SK-N-SH (cell line): Measurements from ENCODE around the gene ZNG1F. TPM values are rescaled to one million over a fixed set of nuclear protein-coding genes. Genes with fewer than 3 reads are reported as not detected.
"Not testable (repeated sequence)": the region's sequence is repeated elsewhere in the genome, so short reads cannot be mapped to it uniquely, and the experiment has no call there.

ENCODE experiments used
- CTCF ChIA-PET: fragments of 300-600, 350-600 bp; formaldehyde crosslinking; extraction: SDS; loops from one replicate; lab custom pipeline; 2021; lab: Yijun Ruan, JAX
- POLR2A ChIA-PET: fragments of 350-600 bp; sonication (Branson Sonifier 250); formaldehyde crosslinking; extraction: SDS; loops from one replicate; lab custom pipeline; 2020; ENCODE audit warnings: antibody characterized with exemption, inconsistent platforms; lab: Yijun Ruan, JAX
- DNase-seq: peaks from one replicate; pipeline ENCODE4 v3.0.0; 2012
- H2AFZ ChIP-seq: fragments of 200-600 bp; sonication (generic); 2 replicates; pipeline ENCODE4 v1.8.1; 2016; ENCODE audit warnings: antibody characterized with exemption, mild to moderate bottlenecking, low read depth
- H3F3A ChIP-seq: fragments of 200-600 bp; sonication (generic); replicated peaks from 2 replicates; pipeline ENCODE3; 2016; ENCODE audit warnings: antibody characterized with exemption, mild to moderate bottlenecking; ENCODE audit not compliant: insufficient read depth
- H3K27ac ChIP-seq, 2 experiments: fragments of 200-500 bp in 1 of 2; fragments of 200-600 bp in 1 of 2; sonication (Bioruptor generic) in 1 of 2; sonication (generic), shearing (Covaris generic) in 1 of 2; 2 replicates each; pipeline versions ENCODE4 v1.5.1 to v1.6.1; 2014 to 2016; ENCODE audit warnings: low read depth in 2 of 2, inconsistent platforms in 1 of 2, low read length in 1 of 2, mild to moderate bottlenecking in 1 of 2, mixed read lengths in 1 of 2
- H3K27me3 ChIP-seq: fragments of 200-600 bp; sonication (generic), shearing (Covaris generic); 2 replicates; pipeline ENCODE4 v1.6.1; 2016; ENCODE audit warnings: mixed run types; ENCODE audit not compliant: insufficient read depth
- H3K36me3 ChIP-seq, 2 experiments: fragments of 200-500 bp in 1 of 2; fragments of 200-600 bp in 1 of 2; sonication (Bioruptor generic) in 1 of 2; sonication (generic) in 1 of 2; replicated peaks in 1 of 2; 2 replicates each; pipeline versions ENCODE3 to v1.5.1; 2014 to 2016; ENCODE audit warnings: low read length in 1 of 2, mild to moderate bottlenecking in 1 of 2; ENCODE audit not compliant: insufficient read depth in 2 of 2, control insufficient read depth in 1 of 2
- H3K4me1 ChIP-seq, 2 experiments: fragments of 200-500 bp in 1 of 2; fragments of 200-600 bp in 1 of 2; sonication (Bioruptor generic) in 1 of 2; sonication (generic), shearing (Covaris generic) in 1 of 2; 2 replicates each; pipeline versions ENCODE4 v1.5.1 to v1.6.1; 2014 to 2016; ENCODE audit warnings: low read depth in 1 of 2, low read length in 1 of 2, mixed run types in 1 of 2; ENCODE audit not compliant: insufficient read depth in 2 of 2, control insufficient read depth in 1 of 2
- H3K4me2 ChIP-seq: fragments of 200-600 bp; sonication (generic), shearing (Covaris generic); 2 replicates; pipeline ENCODE4 v1.6.1; 2017; ENCODE audit warnings: mixed run types
- H3K4me3 ChIP-seq, 2 experiments: fragments of 200-500 bp in 1 of 2; fragments of 200-600 bp in 1 of 2; sonication (Bioruptor generic) in 1 of 2; sonication (generic), shearing (Covaris generic) in 1 of 2; 2 replicates each; pipeline versions ENCODE4 v1.5.1 to v1.8.1; 2014 to 2016; ENCODE audit warnings: low read depth in 2 of 2, inconsistent platforms in 1 of 2, low read length in 1 of 2, mild to moderate bottlenecking in 1 of 2, mixed read lengths in 1 of 2, moderate library complexity in 1 of 2
- H3K79me2 ChIP-seq: fragments of 200-600 bp; sonication (generic); 2 replicates; pipeline ENCODE4 v1.8.1; 2017; ENCODE audit warnings: mild to moderate bottlenecking; ENCODE audit not compliant: insufficient read depth
- H3K9ac ChIP-seq: fragments of 200-600 bp; sonication (generic); 2 replicates; pipeline ENCODE4 v1.6.1; 2017; ENCODE audit warnings: mixed run types
- H3K9me2 ChIP-seq: fragments of 200-600 bp; sonication (generic); 2 replicates; pipeline ENCODE4 v1.6.1; 2017; ENCODE audit warnings: mixed run types
- H3K9me3 ChIP-seq: fragments of 200-600 bp; sonication (generic); 2 replicates; pipeline ENCODE4 v1.6.1; 2017; ENCODE audit warnings: mixed run types, mild to moderate bottlenecking, moderate library complexity
- H4K20me1 ChIP-seq: fragments of 200-600 bp; sonication (generic); 2 replicates; pipeline ENCODE4 v1.6.1; 2017; ENCODE audit warnings: mild to moderate bottlenecking, mixed run types; ENCODE audit not compliant: insufficient read depth
- WGBS: methylation state at CpG from one replicate; pipeline ENCODE4 v1.1.6; 2017; ENCODE audit warnings: low lambda C conversion rate; 5-methylcytosine and 5-hydroxymethylcytosine counted together
- polyA plus RNA-seq, 3 experiments: library from polyadenylated mRNA; depleted of rRNA; stranded (reverse); fragments of >200 nt; gene quantifications; 2 replicates each; pipeline ENCODE4 v1.2.3, GENCODE V29; 2012

Gene ZNG1F
- polyA plus RNA-seq, 1 of the 3 experiments (the other 2 are of a cell fraction) = 12.5 TPM

GRCh38 chr9:41141878-41142277 is 47.2 kb downstream of the ZNG1F start:
- H3K9ac ChIP-seq, H3K79me2 ChIP-seq, POLR2A ChIA-PET, H3K9me3 ChIP-seq, DNase-seq, H3F3A ChIP-seq, CTCF ChIA-PET, H3K4me2 ChIP-seq, H3K4me3 ChIP-seq, H3K36me3 ChIP-seq, H3K4me1 ChIP-seq, H3K27me3 ChIP-seq, H2AFZ ChIP-seq, H4K20me1 ChIP-seq, H3K27ac ChIP-seq, H3K9me2 ChIP-seq: not testable (repeated sequence)
- WGBS = 97% methylated on average over 2 of the region's 2 CpGs

- H2AFZ ChIP-seq, H3K9me3 ChIP-seq, H3K9me2 ChIP-seq, H4K20me1 ChIP-seq, H3K79me2 ChIP-seq, DNase-seq, H3K4me1 ChIP-seq, H3K4me3 ChIP-seq, H3F3A ChIP-seq, H3K36me3 ChIP-seq, H3K4me2 ChIP-seq, POLR2A ChIA-PET, H3K9ac ChIP-seq, H3K27ac ChIP-seq, H3K27me3 ChIP-seq, CTCF ChIA-PET: not testable (repeated sequence)
- WGBS = no CpG with 5 or more reads among the region's 15 CpGs
These were observed 60.5 kb downstream of the ZNG1F start, which contains the start of gene FOXD4L6 for GRCh38 chr9:41128581-41128980. FOXD4L6 (minus strand) TSS chr9:41128681; CDS start chr9:41128383, 298 bp downstream.

DNA sequence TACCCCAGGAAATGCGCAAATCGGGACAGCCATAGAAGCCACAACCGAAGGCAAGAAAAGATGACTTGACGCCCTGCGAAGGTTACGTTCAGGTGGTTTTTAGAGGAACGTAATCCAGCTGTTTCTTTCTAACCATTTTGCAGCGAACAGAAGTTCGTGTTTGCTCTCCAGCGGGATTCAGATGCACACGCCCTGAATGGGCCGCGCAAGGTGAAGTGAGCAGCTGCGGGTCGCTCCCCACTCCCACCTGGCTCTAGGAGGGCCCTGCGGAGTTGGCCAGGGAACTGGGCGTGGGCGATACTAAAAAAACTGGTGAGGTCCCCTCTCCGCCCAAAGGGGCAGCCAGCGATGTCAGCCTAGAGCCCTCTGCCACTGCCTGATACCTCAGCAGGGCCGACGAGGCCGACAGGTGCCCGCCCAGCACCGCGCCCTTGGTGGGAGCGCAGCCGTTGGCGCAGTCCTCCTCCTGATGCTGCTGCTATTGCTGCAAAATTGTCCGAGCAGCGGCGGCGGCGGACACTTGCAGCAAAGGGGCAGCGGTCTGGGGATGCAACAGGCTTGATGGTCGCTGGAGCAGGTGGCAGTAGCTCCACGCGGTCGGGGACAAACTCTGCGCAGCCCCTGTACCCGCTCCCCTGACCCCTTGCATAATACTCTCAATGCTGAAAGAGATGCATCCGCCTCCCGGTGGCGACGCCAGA is 62.2 kb downstream of the ZNG1F start:
- H3K27ac ChIP-seq = not testable (repeated sequence)

DNA sequence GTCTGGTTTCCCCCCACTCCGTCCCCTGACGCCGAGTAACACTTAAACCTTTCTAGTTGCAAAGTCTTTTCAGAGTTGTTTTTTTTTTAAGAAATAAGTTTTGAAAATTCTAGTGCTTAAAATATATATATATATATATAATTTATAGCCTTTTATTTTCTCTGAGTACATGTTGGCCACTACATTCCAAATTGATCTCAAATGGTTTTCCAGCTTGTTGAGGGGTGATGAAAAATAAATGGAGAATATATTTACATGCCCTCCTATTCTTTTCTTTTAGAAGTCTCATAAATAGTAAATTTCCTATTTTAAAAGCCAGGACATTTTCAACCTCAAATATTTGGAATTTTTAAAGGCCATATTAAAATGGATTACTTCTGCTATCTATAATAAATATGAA is 63.2 kb downstream of the ZNG1F start:
- H3K79me2 ChIP-seq, CTCF ChIA-PET: not testable (repeated sequence)

More for the DNA sequence above, 62.2 kb downstream of the ZNG1F start:
- H3K4me3 ChIP-seq, H4K20me1 ChIP-seq, POLR2A ChIA-PET, H2AFZ ChIP-seq, H3K36me3 ChIP-seq, H3K9ac ChIP-seq, H3F3A ChIP-seq, H3K4me2 ChIP-seq, DNase-seq, H3K27me3 ChIP-seq, H3K9me3 ChIP-seq, H3K9me2 ChIP-seq, H3K79me2 ChIP-seq, H3K4me1 ChIP-seq, CTCF ChIA-PET: not testable (repeated sequence)
- WGBS = 17% methylated on average over 4 of the region's 45 CpGs

GRCh38 chr9:41125109-41125658 is 63.9 kb downstream of the ZNG1F start:
- H3K4me3 ChIP-seq, H3K79me2 ChIP-seq, POLR2A ChIA-PET, H4K20me1 ChIP-seq, H3K9me2 ChIP-seq, H3K27ac ChIP-seq, H3K27me3 ChIP-seq, H3K9me3 ChIP-seq, CTCF ChIA-PET, H2AFZ ChIP-seq, DNase-seq, H3K4me2 ChIP-seq, H3K9ac ChIP-seq, H3K4me1 ChIP-seq, H3K36me3 ChIP-seq, H3F3A ChIP-seq: not testable (repeated sequence)
- no CpG with 5 or more reads among the region's 21 CpGs for WGBS

More for the DNA sequence above, 63.2 kb downstream of the ZNG1F start:
- H3K4me1 ChIP-seq, POLR2A ChIA-PET, H3K36me3 ChIP-seq, H3K9ac ChIP-seq, H3K27me3 ChIP-seq, H3K9me2 ChIP-seq, H3F3A ChIP-seq, H4K20me1 ChIP-seq, H3K4me3 ChIP-seq, H3K9me3 ChIP-seq, H2AFZ ChIP-seq, DNase-seq, H3K4me2 ChIP-seq, H3K27ac ChIP-seq: not testable (repeated sequence)
- 7% methylated on average over 3 of the region's 3 CpGs for WGBS

DNA sequence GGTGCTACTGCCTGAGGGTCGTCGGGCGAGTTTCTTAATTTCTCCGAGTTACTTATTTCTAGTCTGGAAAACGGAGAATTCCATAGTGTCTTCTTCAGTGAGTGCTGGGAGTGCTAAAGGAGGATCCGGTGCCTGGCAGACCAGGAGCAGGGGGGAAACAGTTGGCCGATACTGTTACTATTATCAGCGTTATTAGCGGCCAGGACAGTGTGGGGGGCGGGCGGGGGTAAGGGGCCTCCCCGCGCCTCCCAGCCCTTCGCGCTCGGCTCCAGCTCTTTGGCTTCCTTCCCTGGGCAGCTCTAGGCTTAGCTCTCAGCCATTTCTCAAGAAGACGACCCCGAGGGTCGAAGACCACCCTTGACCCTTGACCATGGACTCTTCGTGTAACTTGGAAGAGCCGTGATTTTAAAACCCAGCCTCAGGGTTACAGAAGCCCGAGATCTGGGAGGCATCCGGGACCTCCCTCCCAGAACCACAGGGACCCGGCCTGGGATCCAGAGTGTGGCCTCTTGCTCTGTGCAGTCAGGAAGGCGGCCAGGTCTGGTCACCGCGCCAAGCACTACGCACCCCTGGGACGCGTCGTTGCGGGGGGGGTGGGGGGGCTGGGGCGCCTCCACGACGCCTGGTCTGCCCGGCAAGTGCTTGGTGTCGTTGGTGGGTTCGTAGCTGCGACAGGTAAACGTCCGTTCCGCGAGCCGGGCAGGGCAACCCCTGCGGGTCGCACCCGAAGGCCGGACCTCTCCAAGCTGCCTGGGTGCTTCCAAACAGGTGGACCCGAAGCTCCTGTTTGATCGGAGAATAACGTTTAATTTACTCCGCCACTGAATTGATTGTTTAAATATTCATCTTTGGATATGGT is 64.6 kb downstream of the ZNG1F start:
- H2AFZ ChIP-seq, H4K20me1 ChIP-seq, H3K9ac ChIP-seq, CTCF ChIA-PET, H3F3A ChIP-seq, POLR2A ChIA-PET, H3K9me2 ChIP-seq, H3K27ac ChIP-seq, H3K9me3 ChIP-seq, H3K36me3 ChIP-seq, H3K79me2 ChIP-seq, DNase-seq, H3K4me1 ChIP-seq, H3K4me2 ChIP-seq, H3K27me3 ChIP-seq, H3K4me3 ChIP-seq: not testable (repeated sequence)
- 23% methylated on average over 26 of the region's 52 CpGs for WGBS
